GM12874 (cell line): Measurements from ENCODE around the gene CAD.

Experiments used
- CTCF ChIP-seq: IDR thresholded peaks from 2 replicates; pipeline ENCODE4 v1.5.1; 2011; ENCODE audit warnings: low read depth, mild to moderate bottlenecking, control low read depth, low read length, moderate library complexity; ENCODE audit not compliant: insufficient read depth

CAD gene

DNA sequence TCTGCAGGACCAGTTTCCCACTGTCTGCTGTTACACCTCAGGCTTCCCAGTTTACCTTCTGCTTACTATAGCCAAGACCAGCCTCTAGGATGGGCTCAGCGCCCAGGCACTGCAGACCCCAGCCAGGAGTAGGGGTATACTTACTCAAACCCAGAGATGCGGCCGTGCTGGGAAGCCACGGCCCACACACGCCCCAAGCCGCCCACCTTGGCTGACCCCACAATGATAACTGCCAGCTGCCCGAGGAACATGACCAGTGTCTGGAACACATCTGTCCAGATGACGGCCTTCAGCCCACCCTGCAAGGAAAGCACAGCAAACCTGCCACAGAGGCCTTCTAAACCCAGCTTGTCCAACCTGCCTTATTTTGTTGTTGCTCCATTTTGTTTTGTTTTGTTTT, 12.0 kb upstream of the CAD start:
- TF ChIP-seq CTCF = no peak

DNA sequence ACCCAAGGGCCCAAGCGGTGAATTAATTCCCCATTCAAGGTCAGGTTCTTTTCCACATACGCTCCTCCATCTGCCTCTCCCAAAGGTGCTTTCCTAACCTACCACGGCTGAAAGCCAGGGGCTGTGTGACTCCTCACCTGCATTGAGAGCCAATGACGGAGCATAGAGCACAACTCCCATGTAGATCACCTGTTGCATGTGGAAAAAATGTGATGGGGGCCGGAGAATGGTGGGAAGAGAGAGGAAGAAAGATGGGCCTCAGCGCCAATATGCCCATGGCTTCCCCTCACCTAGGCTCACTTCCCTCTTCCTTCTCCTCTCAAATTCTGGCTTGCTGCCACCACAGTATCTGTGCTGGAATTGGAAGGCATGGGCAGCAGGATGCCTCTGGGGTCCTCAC, 10.8 kb upstream of the CAD start:
- no peak for TF ChIP-seq CTCF

DNA sequence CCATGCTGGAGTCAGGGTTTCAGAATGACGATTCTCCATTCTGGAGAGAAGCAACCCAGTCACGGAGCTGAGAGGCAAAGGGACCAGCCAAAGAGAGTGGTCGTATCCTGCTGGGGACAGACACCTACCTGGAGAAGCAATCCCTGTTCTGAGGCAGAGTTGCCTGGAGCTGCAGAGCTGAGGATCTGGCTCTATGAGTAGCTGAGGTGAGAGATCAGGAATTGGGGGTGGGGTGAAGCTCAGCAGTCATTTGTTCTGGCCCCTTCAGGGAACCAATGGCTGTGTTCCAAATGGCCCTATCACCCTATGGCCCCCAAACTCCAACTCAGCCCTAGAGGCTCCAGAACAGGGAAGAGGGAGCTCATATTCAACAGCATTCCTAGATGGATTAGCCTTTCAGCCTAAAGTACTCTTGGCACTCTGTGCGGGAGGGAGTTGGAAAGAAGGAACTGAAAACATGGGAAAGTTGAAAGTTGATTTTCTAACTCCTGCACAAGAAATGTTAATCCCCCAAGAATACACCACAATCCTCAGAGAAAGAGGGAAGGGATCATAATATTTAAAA, 8.6 kb upstream of the CAD start:
- no peak for TF ChIP-seq CTCF

- no peak for TF ChIP-seq CTCF
These were observed 7.4 kb upstream of the CAD start for GRCh38 chr2:27209621-27210401.

DNA sequence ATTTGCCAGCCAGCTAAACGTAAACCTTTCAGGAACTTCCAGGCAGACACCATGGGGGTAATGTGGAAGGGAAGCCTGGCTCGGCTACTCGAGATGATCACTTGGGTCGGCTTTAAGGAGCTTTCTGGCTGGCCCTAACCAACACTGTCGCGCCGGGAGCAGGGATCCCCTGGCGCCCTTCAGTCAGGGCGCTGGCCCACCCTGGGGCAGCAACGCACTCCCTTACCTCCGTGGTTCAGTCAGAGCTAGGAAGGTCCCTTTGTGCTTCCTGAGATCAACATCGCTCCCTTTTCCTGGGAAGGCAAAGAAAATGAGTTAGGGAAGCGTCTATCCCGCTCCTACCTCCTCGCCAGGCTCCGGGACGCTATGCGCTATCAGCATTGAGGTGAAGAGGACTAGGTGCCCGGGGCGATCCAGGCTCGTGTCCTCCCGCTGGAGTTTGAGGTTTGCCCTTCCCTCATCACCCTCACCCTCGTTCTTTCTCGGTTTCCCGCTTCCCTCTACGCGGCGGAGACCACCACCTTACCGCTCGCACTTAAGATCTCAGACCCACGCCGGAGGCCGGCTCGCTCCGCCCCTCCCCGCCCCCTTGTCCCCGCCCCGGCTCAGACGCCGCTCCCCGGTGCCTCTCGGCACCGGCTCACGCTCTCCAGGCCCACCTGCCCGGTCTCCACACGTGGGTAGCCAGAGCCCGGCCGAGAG, 5.8 kb upstream of the CAD start:
- TF ChIP-seq CTCF = no peak

GRCh38 chr2:27211943-27212625, 5.1 kb upstream of the CAD start, which contains the start of the genes ATRAID and SLC5A6:
Gene ATRAID (plus strand): TSS chr2:27212041. CDS start chr2:27212369, 328 bp downstream.
Gene SLC5A6 (minus strand): TSS chr2:27212268. CDS start chr2:27207650, 4,618 bp downstream.
- TF ChIP-seq CTCF = no peak
